KG1 (cell line): ENCODE results near the gene RPRD1A.
A peak's percentile ranks its signal among the peaks of the same experiment; 100 is the strongest.
"Not testable (repeated sequence)": the region's sequence is repeated elsewhere in the genome, so short reads cannot be mapped to it uniquely, and the experiment has no call there.

ENCODE experiments used
- DNase-seq: peaks from one replicate; lab custom pipeline; 2025; lab: John Stamatoyannopoulos, UW

Gene RPRD1A

DNA sequence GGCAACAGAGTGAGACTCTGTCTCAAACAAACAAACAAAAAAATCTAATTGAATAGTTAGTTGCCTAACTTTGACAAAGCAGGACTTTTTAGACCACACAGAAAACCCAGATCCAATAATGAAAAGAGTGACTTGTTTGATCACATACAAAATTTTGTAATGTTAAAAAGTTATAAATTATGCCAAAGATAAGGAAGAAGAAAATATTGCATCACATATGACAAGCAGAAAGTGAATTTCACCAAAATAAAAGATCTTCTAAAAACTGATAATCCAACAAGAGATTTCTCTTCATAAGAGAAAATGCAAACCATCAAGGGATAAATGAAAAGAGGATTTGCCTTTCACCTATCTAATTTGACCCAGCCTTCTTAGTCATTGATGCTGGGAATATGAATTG lies 97.7 kb downstream of the RPRD1A start:
- no peak for DNase-seq

GRCh38 chr18:35968278-35968880 lies 99.0 kb downstream of the RPRD1A start:
- DNase-seq: no peak

DNA sequence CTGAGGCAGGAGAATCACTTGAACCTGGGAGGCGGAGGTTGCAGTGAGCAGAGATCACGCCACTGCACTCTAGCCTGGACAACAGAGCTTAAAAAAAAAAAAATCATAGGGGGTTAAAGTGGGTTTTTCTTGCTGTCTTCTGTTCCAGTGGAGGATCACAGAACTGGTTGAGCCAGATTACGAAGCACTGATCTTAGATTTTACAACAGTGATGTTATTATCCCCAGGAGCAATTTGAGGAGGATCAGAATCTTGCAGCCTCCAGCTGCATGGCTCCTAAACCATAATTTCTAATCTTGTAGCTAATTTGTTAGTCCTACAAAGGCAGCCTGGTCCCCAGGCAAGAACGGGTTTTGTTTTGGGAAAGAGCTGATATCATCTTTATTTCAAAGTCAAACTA lies 99.5 kb downstream of the RPRD1A start:
- not testable (repeated sequence) for DNase-seq

DNA sequence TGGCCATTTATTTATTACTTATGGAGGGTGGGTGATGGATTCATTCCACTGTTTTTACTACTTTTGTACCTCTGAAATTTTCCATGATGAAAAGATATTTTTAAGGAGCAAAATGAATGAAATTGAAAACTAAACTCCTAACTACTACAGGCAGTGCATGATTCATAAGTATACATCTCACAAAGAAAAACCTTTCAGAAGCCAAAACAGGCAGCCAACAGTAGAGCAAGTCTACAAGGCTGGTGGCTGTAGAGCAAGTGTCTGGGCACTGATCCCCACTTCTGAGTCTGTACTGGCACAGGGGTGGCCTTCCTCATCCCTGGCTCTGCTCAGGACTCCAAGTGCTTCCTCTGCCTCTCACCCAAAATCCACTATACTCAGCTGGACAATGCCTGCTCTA lies 103.0 kb downstream of the RPRD1A start:
- no peak for DNase-seq

GRCh38 chr18:35962320-35962719 lies 105.0 kb downstream of the RPRD1A start:
- no peak for DNase-seq

GRCh38 chr18:35956226-35956625 lies 111.1 kb downstream of the RPRD1A start:
- no peak for DNase-seq

GRCh38 chr18:35953688-35954087 lies 113.7 kb downstream of the RPRD1A start:
- no peak for DNase-seq

DNA sequence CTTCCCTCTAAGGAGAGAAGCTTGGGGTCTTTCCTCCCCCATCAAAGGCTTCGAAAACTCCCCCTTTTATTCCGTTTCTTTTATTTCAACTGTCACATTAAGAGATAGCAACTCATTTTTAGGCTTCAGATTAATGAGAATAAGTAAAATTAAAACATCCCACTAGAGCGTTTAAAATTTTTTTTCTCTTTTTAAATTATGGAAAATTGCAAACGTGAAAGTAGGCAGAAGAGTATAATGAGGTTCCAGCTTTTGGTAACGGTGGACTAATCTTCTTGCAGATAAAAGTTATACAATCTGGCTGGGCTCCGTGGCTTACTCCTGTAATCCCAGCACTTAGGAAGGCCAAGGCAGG lies 116.8 kb downstream of the RPRD1A start:
- DNase-seq: no peak

DNA sequence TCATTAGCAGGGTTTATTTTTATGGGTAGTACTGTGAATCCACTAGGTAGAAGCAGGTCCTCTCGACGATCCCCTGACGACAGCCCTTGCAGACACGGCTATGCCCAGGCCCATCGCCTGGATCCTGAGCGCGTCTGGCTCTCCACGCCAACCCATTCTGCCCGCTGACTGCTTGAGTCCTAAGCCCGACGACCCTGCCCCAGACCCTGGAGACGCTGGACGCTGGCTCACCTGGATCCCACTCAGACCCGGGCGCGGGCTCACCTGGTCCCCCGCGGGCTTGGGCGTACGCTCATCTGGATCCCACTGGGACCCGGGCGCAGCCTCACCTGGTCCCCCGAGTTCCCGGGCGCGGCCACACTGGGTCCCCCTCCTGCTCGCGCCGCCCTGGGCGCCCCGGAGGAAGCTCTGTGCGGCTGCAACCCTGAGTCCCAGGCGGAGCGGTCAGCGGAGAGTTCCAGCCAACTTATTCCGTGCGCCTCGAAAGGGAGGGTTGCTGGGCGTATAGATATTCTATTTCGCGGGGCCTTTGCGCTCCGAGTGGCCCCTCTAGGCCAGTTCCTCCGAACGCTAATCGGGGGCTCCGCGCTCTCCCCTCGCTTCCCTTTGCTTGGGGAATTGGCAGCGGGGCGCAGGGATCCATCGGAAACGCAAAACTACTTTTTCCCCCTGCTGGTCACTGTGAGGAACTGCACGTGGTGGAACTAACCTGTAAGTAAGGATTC lies 117.3 kb downstream of the RPRD1A start:
- DNase-seq: peak; percentile 11

DNA sequence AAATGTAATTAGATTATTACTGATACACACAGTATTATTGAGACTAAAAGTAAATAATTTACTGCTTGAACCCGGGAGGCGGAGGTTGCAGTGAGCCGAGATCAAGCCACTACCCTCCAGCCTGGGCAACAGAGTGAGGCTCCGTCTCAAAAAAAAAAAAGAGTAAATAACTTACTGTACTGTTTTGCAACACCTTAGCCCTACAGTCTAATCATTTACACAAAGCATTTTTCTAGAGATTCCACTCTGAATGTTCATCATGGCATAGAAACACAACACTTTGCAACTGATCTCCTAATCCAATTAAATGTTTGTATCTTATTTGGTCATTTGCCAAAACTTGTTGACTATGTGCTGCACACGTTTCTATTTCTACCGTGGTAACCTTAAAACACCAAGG lies 118.3 kb downstream of the RPRD1A start:
- no peak for DNase-seq

DNA sequence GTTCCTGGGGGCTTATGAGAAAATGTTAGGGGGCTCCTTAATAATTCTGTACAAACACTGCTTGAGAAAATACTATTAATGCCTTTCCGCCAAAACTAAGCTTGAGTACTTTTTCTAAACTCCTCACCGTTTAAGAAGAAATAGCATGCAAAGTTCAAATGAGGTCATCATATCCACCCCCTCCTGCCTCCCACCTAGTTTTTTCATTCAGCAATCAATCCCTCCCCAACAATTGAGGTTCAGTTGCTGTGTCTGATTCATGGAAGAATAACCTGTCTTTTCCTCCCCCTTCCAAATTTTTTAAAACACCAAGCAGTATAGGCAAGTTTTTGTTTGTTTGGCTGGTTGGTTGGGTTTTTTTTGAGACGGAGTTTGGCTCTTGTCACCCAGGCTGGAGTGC lies 119.3 kb downstream of the RPRD1A start:
- DNase-seq: no peak

- DNase-seq: no peak
Measured at GRCh38 chr18:35942661-35943060, 124.7 kb downstream of the RPRD1A start.

GRCh38 chr18:35942133-35942532 lies 125.2 kb downstream of the RPRD1A start:
- no peak for DNase-seq

GRCh38 chr18:35941299-35941698 lies 126.1 kb downstream of the RPRD1A start:
- DNase-seq: no peak
